GM06990 (cell line): ENCODE results near the gene IGFL3.

ENCODE experiments used
- DNase-seq: peaks from one replicate; pipeline ENCODE4 v3.0.0-alpha.2; 2011; ENCODE audit not compliant: insufficient read length; ENCODE audit errors: extremely low read depth
- H3K27me3 ChIP-seq: replicated peaks from 2 replicates; pipeline ENCODE4 v1.6.0; 2011; ENCODE audit warnings: low read length; ENCODE audit not compliant: control insufficient read depth, insufficient read depth
- H3K36me3 ChIP-seq: 2 replicates; pipeline ENCODE4 v1.5.1; 2011; ENCODE audit warnings: low read length; ENCODE audit not compliant: control insufficient read depth, insufficient read depth
- H3K4me3 ChIP-seq: replicated peaks from 2 replicates; pipeline ENCODE4 v1.5.1; 2011; ENCODE audit warnings: low read depth, mild to moderate bottlenecking, control low read depth, low read length
- CTCF ChIP-seq: IDR thresholded peaks from 2 replicates; pipeline ENCODE4 v1.5.1; 2011; ENCODE audit warnings: low read length, control low read depth, mild to moderate bottlenecking, inconsistent platforms; ENCODE audit not compliant: insufficient read depth, poor library complexity, severe bottlenecking

IGFL3 gene

DNA sequence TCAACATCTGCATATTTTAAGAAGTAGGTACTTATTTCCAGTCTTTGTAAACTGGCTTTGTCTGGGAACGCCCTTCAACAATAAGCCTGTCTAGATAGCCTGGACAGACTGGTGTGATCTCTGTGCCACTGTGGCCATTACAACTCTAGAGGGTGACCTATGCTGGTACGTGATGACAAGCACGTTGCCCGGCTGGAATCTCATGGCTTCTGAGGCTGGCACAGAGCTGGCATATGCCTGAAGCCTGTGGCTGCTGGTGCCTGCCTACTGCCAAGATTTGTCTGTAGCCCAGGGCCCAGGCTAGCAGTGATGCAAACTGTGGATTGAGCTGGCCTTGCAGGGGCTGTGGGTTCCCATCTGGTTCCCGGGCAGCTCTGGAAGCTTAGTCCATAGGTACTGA lies 34.0 kb downstream of the IGFL3 start:
- no peak overlapping the region for H3K4me3 ChIP-seq
- no peak for DNase-seq
- H3K36me3 ChIP-seq: no peaks in the 10 kb centered on the region
- H3K27me3 ChIP-seq: no peaks in the 10 kb centered on the region
- no peak for TF ChIP-seq CTCF

DNA sequence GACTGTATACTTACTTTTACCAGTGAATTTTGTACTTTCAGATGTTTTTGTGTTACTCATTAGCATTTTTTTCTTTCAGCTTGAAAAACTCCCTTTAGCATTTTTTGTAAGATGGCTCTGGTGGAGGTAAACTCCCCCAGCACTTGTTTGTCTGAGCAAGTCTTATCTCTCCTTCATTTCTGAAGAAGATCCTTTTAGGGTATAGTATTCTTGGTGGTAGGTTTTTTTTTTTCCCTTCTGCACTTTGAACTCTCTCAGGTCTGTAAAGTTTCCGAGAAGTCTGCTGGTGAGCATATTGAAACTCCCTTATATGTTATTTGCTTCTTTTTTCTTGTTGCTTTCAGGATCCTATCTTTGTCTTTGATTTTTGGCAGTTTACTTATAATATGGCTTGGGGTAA lies 35.1 kb downstream of the IGFL3 start:
- no peak for TF ChIP-seq CTCF
- Histone ChIP-seq H3K36me3 (no peaks in the 10 kb centered on the region), H3K4me3 (no peak overlapping the region), H3K27me3 (no peaks in the 10 kb centered on the region)
- DNase-seq: no peak

DNA sequence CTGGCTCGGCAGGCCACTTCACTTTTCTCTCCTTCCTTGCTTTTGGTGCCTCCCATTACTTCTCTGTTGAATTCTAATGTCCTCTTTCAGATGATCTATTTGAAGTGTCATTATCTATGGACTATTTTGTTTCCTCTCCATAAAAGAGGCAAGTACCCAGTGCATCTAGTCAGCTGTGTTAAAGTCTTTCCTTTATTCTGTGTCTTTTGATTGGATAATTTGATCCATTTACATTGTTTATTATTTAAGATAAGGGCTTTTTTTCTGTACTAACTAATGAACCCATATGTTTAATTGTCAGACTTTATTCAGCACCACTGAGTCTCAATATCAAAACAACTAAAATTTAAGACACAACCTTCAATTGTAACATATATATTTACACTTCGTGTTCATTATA lies 36.4 kb downstream of the IGFL3 start:
- no peak for TF ChIP-seq CTCF
- Histone ChIP-seq H3K4me3 (no peak overlapping the region), H3K36me3 (no peaks in the 10 kb centered on the region), H3K27me3 (no peaks in the 10 kb centered on the region)
- DNase-seq: no peak

GRCh38 chr19:46085888-46086287 lies 38.6 kb downstream of the IGFL3 start:
- DNase-seq: no peak
- H3K4me3 ChIP-seq: no peak overlapping the region
- H3K36me3 ChIP-seq: no peaks in the 10 kb centered on the region
- peaks cover 2% of the 10 kb centered on the region for H3K27me3 ChIP-seq
- TF ChIP-seq CTCF: no peak

GRCh38 chr19:46082728-46083050 lies 41.8 kb downstream of the IGFL3 start:
- Histone ChIP-seq H3K4me3 (no peak overlapping the region), H3K27me3 (peaks cover 2% of the 10 kb centered on the region), H3K36me3 (no peaks in the 10 kb centered on the region)
- TF ChIP-seq CTCF: no peak
- DNase-seq: no peak

DNA sequence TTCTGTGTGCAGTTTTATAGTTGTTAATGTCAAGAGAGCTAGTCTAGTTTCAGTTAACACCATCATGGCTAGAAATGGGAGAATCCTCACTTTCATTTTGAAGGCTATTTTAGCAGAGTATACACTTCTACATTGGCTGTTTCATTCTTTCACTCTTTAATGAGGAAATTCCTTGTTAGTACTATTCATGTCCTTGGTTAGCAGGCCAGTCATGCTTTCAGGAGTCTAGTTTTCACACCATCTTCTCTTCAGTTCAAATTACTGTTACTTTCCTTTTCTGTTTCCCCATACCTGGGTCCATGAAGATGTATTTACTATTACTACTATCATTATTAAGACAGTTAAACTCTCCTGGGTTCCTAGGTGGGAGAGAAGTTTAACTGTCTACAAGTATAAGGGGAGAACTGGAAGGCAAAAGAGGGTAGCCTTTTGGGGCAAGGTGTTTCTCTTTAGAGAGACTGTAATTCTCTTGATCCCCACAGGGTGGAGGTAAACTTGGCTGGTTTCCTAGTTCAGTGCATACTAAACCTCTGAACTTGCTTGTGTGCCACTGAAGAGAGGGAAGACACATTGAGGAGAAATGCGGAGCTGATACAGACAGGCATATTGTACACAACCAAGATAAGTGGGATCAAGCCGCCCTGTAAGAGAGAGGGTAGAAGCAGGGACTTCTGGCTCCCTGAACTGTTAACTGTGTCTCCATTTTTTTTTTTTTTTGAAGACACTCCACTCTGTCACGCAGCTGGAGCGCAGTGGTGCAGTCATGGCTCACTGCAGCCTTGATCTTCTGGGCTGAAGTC lies 42.4 kb downstream of the IGFL3 start:
- peaks cover 2% of the 10 kb centered on the region for H3K27me3 ChIP-seq
- DNase-seq: no peak
- TF ChIP-seq CTCF: peak; percentile 56
- H3K36me3 ChIP-seq: no peaks in the 10 kb centered on the region
- H3K4me3 ChIP-seq: no peak overlapping the region
